ENCODE results near the gene DOCK8. TPM values are rescaled to one million over a fixed set of nuclear protein-coding genes. Genes with fewer than 3 reads are reported as not detected.

The DOCK8 gene
- total and polyA plus RNA-seq, 2 of the 13 experiments (the other 11 are each of a cell fraction or from before 2014, with no cell fraction given) = 0.28 to 0.38 TPM

DNA sequence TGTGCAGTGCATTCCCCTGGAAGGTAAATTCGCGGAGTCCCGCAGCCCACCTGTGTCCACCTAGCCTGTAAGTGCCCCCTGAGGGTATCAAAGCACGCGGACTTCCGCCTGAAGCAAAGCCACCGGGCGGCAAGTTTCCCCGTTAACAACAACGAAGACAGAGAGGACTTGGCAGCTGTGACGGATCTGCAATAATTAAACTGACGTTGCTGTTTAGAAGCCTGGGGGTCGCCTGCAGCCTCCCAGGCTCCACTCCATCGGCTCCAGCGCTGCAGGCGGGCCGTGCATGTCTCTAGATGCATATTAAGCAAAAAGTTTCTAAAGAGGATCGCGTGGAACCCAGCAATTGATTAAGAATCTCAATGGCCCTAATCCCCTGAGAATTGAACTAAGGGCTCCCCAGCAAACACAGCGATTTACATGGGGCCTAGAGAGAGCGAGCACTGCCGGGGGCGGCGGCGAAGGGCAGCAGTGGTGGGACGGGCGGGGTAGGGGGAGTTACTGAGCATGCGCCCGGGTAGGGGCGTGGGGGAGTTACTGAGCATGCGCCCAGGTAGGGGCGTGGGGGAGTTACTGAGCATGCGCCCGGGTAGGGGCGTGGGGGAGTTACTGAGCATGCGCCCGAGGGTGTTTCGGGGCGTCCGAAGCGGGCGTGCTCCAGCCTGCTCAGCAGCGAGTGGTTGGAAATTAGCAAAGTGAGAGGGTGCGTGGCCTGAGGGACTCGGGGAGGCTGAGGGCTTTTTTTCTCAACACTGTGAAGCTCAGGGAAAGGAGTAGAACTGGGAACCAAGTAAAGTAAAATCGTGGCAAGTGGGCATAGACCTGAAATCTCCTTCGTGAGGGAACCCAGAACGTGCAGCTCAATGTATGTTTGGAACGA is 255.2 kb downstream of the DOCK8 start (continued):
- no peak for TF ChIP-seq HOXD1 (CRISPR knock-in tag; IDR thresholded peaks at IDR 0.05)
- TF ChIP-seq ZNF570 (CRISPR knock-in tag; IDR thresholded peaks at IDR 0.05; ENCODE audit: borderline replicate concordance) = no peak
- no peak for TF ChIP-seq RFX5 (IDR thresholded peaks at IDR 0.05; ENCODE audit: low read depth, low read length)
- 0 out of 2 replicates have a peak, but pooled peaks have one; percentile 9 for TF ChIP-seq GLI4 (CRISPR knock-in tag; IDR thresholded peaks at IDR 0.05; ENCODE audit: borderline replicate concordance)
- TF ChIP-seq ZSCAN12 (CRISPR knock-in tag; IDR thresholded peaks at IDR 0.05) = no peak
- TF ChIP-seq GATA4 (IDR thresholded peaks at IDR 0.05; ENCODE audit: borderline replicate concordance, low read depth) = peak; percentile 71; the same call in 1 of the 2 replicates
- no peak for TF ChIP-seq NFE2 (CRISPR knock-in tag; IDR thresholded peaks at IDR 0.05)
- TF ChIP-seq ZNF296 (CRISPR knock-in tag; conservative IDR thresholded peaks at IDR 0.05) = no peak
- no peak for TF ChIP-seq ZNF629 (CRISPR knock-in tag; conservative IDR thresholded peaks at IDR 0.05)
- TF ChIP-seq, protein P1, sequence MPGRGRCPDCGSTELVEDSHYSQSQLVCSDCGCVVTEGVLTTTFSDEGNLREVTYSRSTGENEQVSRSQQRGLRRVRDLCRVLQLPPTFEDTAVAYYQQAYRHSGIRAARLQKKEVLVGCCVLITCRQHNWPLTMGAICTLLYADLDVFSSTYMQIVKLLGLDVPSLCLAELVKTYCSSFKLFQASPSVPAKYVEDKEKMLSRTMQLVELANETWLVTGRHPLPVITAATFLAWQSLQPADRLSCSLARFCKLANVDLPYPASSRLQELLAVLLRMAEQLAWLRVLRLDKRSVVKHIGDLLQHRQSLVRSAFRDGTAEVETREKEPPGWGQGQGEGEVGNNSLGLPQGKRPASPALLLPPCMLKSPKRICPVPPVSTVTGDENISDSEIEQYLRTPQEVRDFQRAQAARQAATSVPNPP (CRISPR knock-in tag; IDR thresholded peaks at IDR 0.05) = no peak
- 0 out of 2 replicates have a peak, but pooled peaks have one; percentile 35 for TF ChIP-seq ZNF354B (CRISPR knock-in tag; IDR thresholded peaks at IDR 0.05)
- TF ChIP-seq PREB (CRISPR knock-in tag; IDR thresholded peaks at IDR 0.05) = peak; percentile 51; the same call in 1 of the 2 replicates
- no peak for TF ChIP-seq KDM1A (CRISPR knock-in tag; IDR thresholded peaks at IDR 0.05)
- TF ChIP-seq, protein P2, sequence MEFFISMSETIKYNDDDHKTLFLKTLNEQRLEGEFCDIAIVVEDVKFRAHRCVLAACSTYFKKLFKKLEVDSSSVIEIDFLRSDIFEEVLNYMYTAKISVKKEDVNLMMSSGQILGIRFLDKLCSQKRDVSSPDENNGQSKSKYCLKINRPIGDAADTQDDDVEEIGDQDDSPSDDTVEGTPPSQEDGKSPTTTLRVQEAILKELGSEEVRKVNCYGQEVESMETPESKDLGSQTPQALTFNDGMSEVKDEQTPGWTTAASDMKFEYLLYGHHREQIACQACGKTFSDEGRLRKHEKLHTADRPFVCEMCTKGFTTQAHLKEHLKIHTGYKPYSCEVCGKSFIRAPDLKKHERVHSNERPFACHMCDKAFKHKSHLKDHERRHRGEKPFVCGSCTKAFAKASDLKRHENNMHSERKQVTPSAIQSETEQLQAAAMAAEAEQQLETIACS (CRISPR knock-in tag; IDR thresholded peaks at IDR 0.05) = no peak
- TF ChIP-seq SKIL (CRISPR knock-in tag; IDR thresholded peaks at IDR 0.05; ENCODE audit: borderline replicate concordance) = no peak
- TF ChIP-seq HIVEP1 (CRISPR knock-in tag; IDR thresholded peaks at IDR 0.05) = no peak
- peak; percentile 33; the same call in 1 of the 2 replicates for TF ChIP-seq YEATS4 (CRISPR knock-in tag; IDR thresholded peaks at IDR 0.05; ENCODE audit: borderline replicate concordance)
- TF ChIP-seq ZNF839 (CRISPR knock-in tag; IDR thresholded peaks at IDR 0.05; ENCODE audit: borderline replicate concordance) = no peak
- TF ChIP-seq FOSL1 (CRISPR knock-in tag; IDR thresholded peaks at IDR 0.05; ENCODE audit: borderline replicate concordance) = no peak
- no peak for TF ChIP-seq SP140L (CRISPR knock-in tag; IDR thresholded peaks at IDR 0.05; ENCODE audit: borderline replicate concordance)
- TF ChIP-seq ZNF562 (CRISPR knock-in tag; IDR thresholded peaks at IDR 0.05; ENCODE audit: borderline replicate concordance) = no peak
- no peak for TF ChIP-seq NFIB (CRISPR knock-in tag; IDR thresholded peaks at IDR 0.05; ENCODE audit: borderline replicate concordance)
- TF ChIP-seq DRAP1 (CRISPR knock-in tag; IDR thresholded peaks at IDR 0.05) = peak; percentile 36; the same call in 1 of the 2 replicates
- TF ChIP-seq POLR2AphosphoS5 (IDR thresholded peaks at IDR 0.05; ENCODE audit: low read depth, low read length) = peak; percentile 92
